Measurements from ENCODE around the gene CKMT1B.

DNA sequence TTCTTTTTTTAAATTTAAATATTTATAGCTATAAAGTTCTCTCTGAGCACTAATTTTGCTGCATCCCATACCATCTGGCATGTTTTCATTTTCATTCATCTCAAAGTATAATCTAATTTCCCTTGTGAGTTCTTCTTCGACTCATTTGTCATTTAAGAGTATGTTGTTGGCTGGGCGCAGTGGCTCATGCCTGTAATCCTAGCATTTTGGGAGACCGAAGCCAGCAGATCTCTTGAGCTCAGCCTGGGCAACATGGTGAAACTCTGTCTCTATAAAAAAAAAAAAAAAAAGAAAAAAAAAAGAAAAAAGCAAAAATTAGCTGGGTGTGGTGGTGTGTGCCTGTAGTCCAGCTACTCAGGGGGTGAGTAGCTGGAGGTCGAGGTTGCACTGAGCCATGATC is 41.6 kb upstream of the CKMT1B start:
- TF ChIP-seq, protein P1, sequence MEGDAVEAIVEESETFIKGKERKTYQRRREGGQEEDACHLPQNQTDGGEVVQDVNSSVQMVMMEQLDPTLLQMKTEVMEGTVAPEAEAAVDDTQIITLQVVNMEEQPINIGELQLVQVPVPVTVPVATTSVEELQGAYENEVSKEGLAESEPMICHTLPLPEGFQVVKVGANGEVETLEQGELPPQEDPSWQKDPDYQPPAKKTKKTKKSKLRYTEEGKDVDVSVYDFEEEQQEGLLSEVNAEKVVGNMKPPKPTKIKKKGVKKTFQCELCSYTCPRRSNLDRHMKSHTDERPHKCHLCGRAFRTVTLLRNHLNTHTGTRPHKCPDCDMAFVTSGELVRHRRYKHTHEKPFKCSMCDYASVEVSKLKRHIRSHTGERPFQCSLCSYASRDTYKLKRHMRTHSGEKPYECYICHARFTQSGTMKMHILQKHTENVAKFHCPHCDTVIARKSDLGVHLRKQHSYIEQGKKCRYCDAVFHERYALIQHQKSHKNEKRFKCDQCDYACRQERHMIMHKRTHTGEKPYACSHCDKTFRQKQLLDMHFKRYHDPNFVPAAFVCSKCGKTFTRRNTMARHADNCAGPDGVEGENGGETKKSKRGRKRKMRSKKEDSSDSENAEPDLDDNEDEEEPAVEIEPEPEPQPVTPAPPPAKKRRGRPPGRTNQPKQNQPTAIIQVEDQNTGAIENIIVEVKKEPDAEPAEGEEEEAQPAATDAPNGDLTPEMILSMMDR (IDR thresholded peaks at IDR 0.05), result no peak
- TF ChIP-seq POLR2A (IDR thresholded peaks at IDR 0.05), result no peak

Data from right lobe of liver (tissue), 4 donors.